HepG2 (cell line): ENCODE data around the gene LDLRAD3. TPM values are rescaled to one million over a fixed set of nuclear protein-coding genes. Genes with fewer than 3 reads are reported as not detected.

ENCODE experiments used
- ATAC-seq: fragments of 200-7000 bp; cut with Tn5 transposase; 3 replicates; pipeline ENCODE4 v1.9.1; 2020; ENCODE audit warnings: mild to moderate bottlenecking, moderate library complexity
- BruUV-seq: library from RNA; stranded (reverse); fragments of 400-500 nt; replicated peaks from 2 replicates; lab custom pipeline; 2021; lab: Mats Ljungman, UMichigan
- CTCF ChIA-PET: fragments of 300-600 bp; formaldehyde crosslinking; extraction: SDS; loops from one replicate; lab custom pipeline; 2021; ENCODE audit warnings: low total read pairs, inconsistent platforms, low intra/inter-chr PET ratio; lab: Yijun Ruan, JAX
- POLR2A ChIA-PET: fragments of 350-600 bp; sonication (Branson Sonifier 250); formaldehyde crosslinking; loops from one replicate; lab custom pipeline; 2020; ENCODE audit warnings: antibody characterized with exemption, inconsistent platforms; lab: Yijun Ruan, JAX
- DNase-seq: peaks from one replicate; pipeline ENCODE4 v3.0.0-alpha.2; 2015; ENCODE audit warnings: low spot score
- FAIRE-seq: peaks from 3 replicates; lab custom pipeline; 2011; peaks lifted over from hg19 to GRCh38; lab: Jason Lieb, UNC
- H2AFZ ChIP-seq: one replicate; pipeline ENCODE4 v1.6.1; 2011; ENCODE audit warnings: low read length, inconsistent platforms
- H3K27ac ChIP-seq: fragments of 300-600 bp; 3 replicates; pipeline ENCODE4 v1.8.0; 2011; ENCODE audit warnings: mixed run types, mild to moderate bottlenecking, mixed read lengths, low read length, inconsistent platforms; ENCODE audit not compliant: insufficient read depth; ENCODE audit errors: extremely low read length
- H3K27me3 ChIP-seq, 2 experiments: fragments of 200-600 bp in 1 of 2; 2 replicates in 1 of 2; 3 replicates in 1 of 2; pipeline versions ENCODE4 v1.6.0 to v1.8.0; 2011; ENCODE audit warnings: low read length in 2 of 2, mild to moderate bottlenecking in 2 of 2, moderate library complexity in 2 of 2, inconsistent platforms in 1 of 2; ENCODE audit not compliant: insufficient read depth in 2 of 2, control insufficient read depth in 1 of 2
- H3K36me3 ChIP-seq, 2 experiments: fragments of 200-600 bp in 1 of 2; replicated peaks in 1 of 2; 2 replicates in 1 of 2; 3 replicates in 1 of 2; pipeline versions ENCODE4 v1.5.1 to v1.8.0; 2011; ENCODE audit warnings: low read length in 2 of 2, inconsistent platforms in 1 of 2; ENCODE audit not compliant: insufficient read depth in 2 of 2, control insufficient read depth in 1 of 2
- H3K4me1 ChIP-seq: 2 replicates; pipeline ENCODE4 v1.5.1; 2012; ENCODE audit warnings: low read length, inconsistent platforms; ENCODE audit not compliant: insufficient read depth
- H3K4me2 ChIP-seq: 2 replicates; pipeline ENCODE4 v1.6.0; 2011; ENCODE audit warnings: low read depth, low read length, inconsistent platforms
- H3K4me3 ChIP-seq, 3 experiments: fragments of 200-600 bp in 1 of 3; sonication (generic), shearing (Covaris generic) in 1 of 3; replicated peaks in 1 of 3; 2 replicates each; pipeline ENCODE4 v1.5.1; 2011 to 2016; ENCODE audit warnings: low read length in 3 of 3, inconsistent platforms in 2 of 3, low read depth in 2 of 3, mild to moderate bottlenecking in 2 of 3, control low read depth in 1 of 3, mixed read lengths in 1 of 3; ENCODE audit not compliant: insufficient read depth in 1 of 3
- H3K79me2 ChIP-seq: one replicate; pipeline ENCODE4 v1.6.1; 2011; ENCODE audit warnings: low read length, inconsistent platforms; ENCODE audit not compliant: insufficient read depth
- H3K9ac ChIP-seq: 2 replicates; pipeline ENCODE4 v1.6.0; 2011; ENCODE audit warnings: mild to moderate bottlenecking, low read depth, low read length, inconsistent platforms; ENCODE audit not compliant: insufficient read depth
- H3K9me3 ChIP-seq: 2 replicates; pipeline ENCODE4 v1.5.1; 2012; ENCODE audit warnings: mild to moderate bottlenecking, low read length
- H4K20me1 ChIP-seq: 2 replicates; pipeline ENCODE4 v1.6.0; 2011; ENCODE audit warnings: inconsistent platforms, mild to moderate bottlenecking, low read length, moderate library complexity; ENCODE audit not compliant: insufficient read depth
- CTCF ChIP-seq: sonication (generic); formaldehyde crosslinking; IDR thresholded peaks from 2 replicates; pipeline ENCODE4 v1.5.0; 2020; ENCODE audit warnings: mild to moderate bottlenecking, missing genetic modification reagents, moderate library complexity
- SMC3 ChIP-seq: IDR thresholded peaks from 2 replicates; pipeline ENCODE4 v1.6.1; 2011; ENCODE audit warnings: low read length, improper control_type of control experiment
- STAG1 ChIP-seq: sonication (generic); formaldehyde crosslinking; IDR thresholded peaks from 2 replicates; pipeline ENCODE4 v1.4.0; 2020; ENCODE audit warnings: missing genetic modification reagents
- ZNF281 ChIP-seq: sonication (generic); formaldehyde crosslinking; IDR thresholded peaks from 2 replicates; pipeline ENCODE4 v1.4.0; 2020; ENCODE audit warnings: missing genetic modification reagents, borderline replicate concordance
- WGBS: methylation state at CpG from one replicate; pipeline ENCODE4 v1.1.6; 2017; ENCODE audit warnings: low lambda C conversion rate; 5-methylcytosine and 5-hydroxymethylcytosine counted together
- in situ Hi-C: cut with HindIII; loops from 2 replicates; pipeline ENCODE4 v1.10.0; 2017; ENCODE audit warnings: low pct_unique_long_range_greater_than_20kb; ENCODE audit not compliant: extremely low pct_ligation_motif_present
- intact Hi-C: fragments of 100-400 bp; cut with micrococcal nuclease; formaldehyde crosslinking; loops from one replicate; pipeline ENCODE4 v1.10.0; 2022; ENCODE audit not compliant: unreplicated experiment
- polyA plus RNA-seq, 8 experiments: library from polyadenylated mRNA; depleted of rRNA in 3 of 8; stranded (reverse) in 7 of 8; unstranded in 1 of 8; fragments of >200 nt; fragmentation: Illumina TruSeq in 4 of 8; extraction: Trizol in 4 of 8; gene quantifications; 2 replicates each; pipeline versions ENCODE4 v1.2.1 to v1.2.3, GENCODE V29; 2011 to 2016; ENCODE audit warnings: low read depth in 4 of 8, missing spikeins in 1 of 8, mixed read lengths in 1 of 8; ENCODE audit not compliant: insufficient read depth in 1 of 8
- total RNA-seq, 5 experiments: library from RNA; depleted of rRNA; stranded (reverse); fragments of >200 nt; fragmentation: Illumina TruSeq; extraction: Trizol; gene quantifications; 2 replicates each; pipeline ENCODE4 v1.2.3, GENCODE V29; 2016; ENCODE audit warnings: low read depth in 1 of 5

LDLRAD3 gene
- total and polyA plus RNA-seq, 2 of the 13 experiments (the other 11 are each of a cell fraction or from before 2014, with no cell fraction given) = 0.50 to 0.60 TPM

- Histone ChIP-seq H3K79me2 (no peaks in the 10 kb centered on the region), H2AFZ (no peak overlapping the region), H3K27ac (no peak overlapping the region), H3K27me3 (no peaks in the 10 kb centered on the region; a peak in 1 of 5 replicates), H3K4me3 (no peak overlapping the region), H3K9ac (no peak overlapping the region)
- intact Hi-C loops = loop anchor here (1.0 kb wide), 1 partner anchor 440 kb away; no protein-coding TSS in a partner anchor
- peak; percentile 61 for TF ChIP-seq CTCF
- no peak for TF ChIP-seq ZNF281 (CRISPR knock-in tag)
- TF ChIP-seq STAG1 (CRISPR knock-in tag) = peak; percentile 48; the same call in 1 of the 2 replicates
- TF ChIP-seq SMC3 = peak; percentile 35; the same call in 1 of the 2 replicates
- TF ChIP-seq, all 625 proteins: peak for 3
- no peaks in the 10 kb centered on the region for H3K36me3 ChIP-seq
- peak; percentile 65 for ATAC-seq
- CTCF ChIA-PET = no interaction called here
- 78% methylated on average over 5 of the region's 8 CpGs for WGBS
- H4K20me1 ChIP-seq = no peaks in the 10 kb centered on the region
- POLR2A ChIA-PET = no interaction called here
- in situ Hi-C loops = no loop called here
- no peak for DNase-seq
- H3K4me1 ChIP-seq = no peaks in the 10 kb centered on the region
- no peak overlapping the region for H3K4me2 ChIP-seq
- BruUV-seq = no TSS peak
- no peak for FAIRE-seq
- no peaks in the 10 kb centered on the region for H3K9me3 ChIP-seq
These were observed 112.4 kb downstream of the LDLRAD3 start for GRCh38 chr11:36056160-36056751.
